ENCODE data around the gene GAS6.

- no peak for TF ChIP-seq ZEB2 (tag by site-specific recombination; IDR thresholded peaks at IDR 0.05)
- no peak for TF ChIP-seq ZNF394 (tag by site-specific recombination; IDR thresholded peaks at IDR 0.05; ENCODE audit: borderline replicate concordance)
- no peak for TF ChIP-seq CTCF (tag by site-specific recombination; IDR thresholded peaks at IDR 0.05)
- TF ChIP-seq ZNF175 (tag by site-specific recombination; IDR thresholded peaks at IDR 0.05): no peak
- TF ChIP-seq ZNF280D (tag by site-specific recombination; IDR thresholded peaks at IDR 0.05): no peak
- no peak for TF ChIP-seq ATF2 (tag by site-specific recombination; IDR thresholded peaks at IDR 0.05; ENCODE audit: low read depth)
- TF ChIP-seq ZNF776 (tag by site-specific recombination; IDR thresholded peaks at IDR 0.05; ENCODE audit: borderline replicate concordance): no peak
- no peak for TF ChIP-seq ZSCAN30 (tag by site-specific recombination; IDR thresholded peaks at IDR 0.05)
- no peak for TF ChIP-seq YY1 (tag by site-specific recombination; IDR thresholded peaks at IDR 0.05)
- no peak for TF ChIP-seq ZNF639 (tag by site-specific recombination; IDR thresholded peaks at IDR 0.05)
- TF ChIP-seq ZNF792 (tag by site-specific recombination; IDR thresholded peaks at IDR 0.05): no peak
- no peak for TF ChIP-seq ZNF513 (tag by site-specific recombination; IDR thresholded peaks at IDR 0.05)
These were observed 7.8 kb downstream of the GAS6 start for GRCh38 chr13:113855931-113856715.

All from HEK293 (cell line).